Adipocyte (in vitro differentiated cells): Measurements from ENCODE around the gene GOLGA6L25.
"Not testable (repeated sequence)": the region's sequence is repeated elsewhere in the genome, so short reads cannot be mapped to it uniquely, and the experiment has no call there.

Experiments
- DNase-seq: peaks from one replicate; pipeline ENCODE4 v3.0.0-alpha.2; 2015; ENCODE audit warnings: low read depth
- H3K27me3 ChIP-seq: replicated peaks from 2 replicates; pipeline ENCODE4 v1.7.0; 2013; ENCODE audit warnings: mild to moderate bottlenecking, low read length, moderate library complexity; ENCODE audit not compliant: control insufficient read depth, insufficient read depth
- H3K36me3 ChIP-seq: 2 replicates; pipeline ENCODE4 v1.7.0; 2013; ENCODE audit warnings: low read length, mild to moderate bottlenecking, moderate library complexity; ENCODE audit not compliant: control insufficient read depth, insufficient read depth, severe bottlenecking
- H3K4me1 ChIP-seq: 2 replicates; pipeline ENCODE4 v1.7.0; 2013; ENCODE audit warnings: mild to moderate bottlenecking, low read length, moderate library complexity; ENCODE audit not compliant: control insufficient read depth, insufficient read depth
- H3K4me3 ChIP-seq: 2 replicates; pipeline ENCODE4 v1.7.0; 2013; ENCODE audit warnings: mild to moderate bottlenecking, low read length, moderate library complexity
- H3K9ac ChIP-seq: 2 replicates; pipeline ENCODE4 v1.7.0; 2013; ENCODE audit warnings: mild to moderate bottlenecking, low read length, moderate library complexity
- H3K9me3 ChIP-seq: 2 replicates; pipeline ENCODE4 v1.7.0; 2013; ENCODE audit warnings: mild to moderate bottlenecking, low read length, moderate library complexity; ENCODE audit not compliant: control insufficient read depth

The GOLGA6L25 gene

GRCh38 chr15:28598209-28598608 is 44.8 kb downstream of the GOLGA6L25 start:
- H3K4me3 ChIP-seq, H3K27me3 ChIP-seq, DNase-seq, H3K9me3 ChIP-seq, H3K9ac ChIP-seq, H3K36me3 ChIP-seq, H3K4me1 ChIP-seq: not testable (repeated sequence)

GRCh38 chr15:28602152-28602551 is 48.8 kb downstream of the GOLGA6L25 start:
- H3K4me3 ChIP-seq, H3K9me3 ChIP-seq, H3K36me3 ChIP-seq, H3K4me1 ChIP-seq, H3K27me3 ChIP-seq, DNase-seq, H3K9ac ChIP-seq: not testable (repeated sequence)
